LNCaP clone FGC (cell line): ENCODE measurements around the gene MASP1.

Experiments used
- DNase-seq: peaks from one replicate; pipeline ENCODE4 v3.0.0-alpha.2; 2011; ENCODE audit warnings: low read depth
- H3K4me3 ChIP-seq: 2 replicates; pipeline ENCODE4 v1.5.1; 2011; ENCODE audit warnings: mild to moderate bottlenecking, low read depth, low read length, control low read depth
- CTCF ChIP-seq: IDR thresholded peaks from 2 replicates; pipeline ENCODE4 v1.5.1; 2012; ENCODE audit warnings: mild to moderate bottlenecking; ENCODE audit not compliant: control insufficient read depth, insufficient read depth; ENCODE audit errors: extremely low read depth

The MASP1 gene

GRCh38 chr3:187295316-187296034 is 3.9 kb upstream of the MASP1 start:
- no peak overlapping the region for H3K4me3 ChIP-seq
- peak; percentile 39 for TF ChIP-seq CTCF
- no peak for DNase-seq

GRCh38 chr3:187293516-187294430 is 2.2 kb upstream of the MASP1 start:
- H3K4me3 ChIP-seq: no peak overlapping the region
- DNase-seq: no peak
- TF ChIP-seq CTCF: no peak

GRCh38 chr3:187292631-187293515 is 1.3 kb upstream of the MASP1 start:
- no peak for DNase-seq
- H3K4me3 ChIP-seq: no peak overlapping the region
- no peak for TF ChIP-seq CTCF

GRCh38 chr3:187292181-187292580 is 644 bp upstream of the MASP1 start:
- DNase-seq: no peak
- no peak overlapping the region for H3K4me3 ChIP-seq
- TF ChIP-seq CTCF: no peak

GRCh38 chr3:187291001-187291511 is 481 bp downstream of the MASP1 start:
- H3K4me3 ChIP-seq: no peak overlapping the region
- no peak for DNase-seq
- TF ChIP-seq CTCF: no peak

GRCh38 chr3:187290503-187290902 is 1.0 kb downstream of the MASP1 start:
- no peak for TF ChIP-seq CTCF
- DNase-seq: no peak
- H3K4me3 ChIP-seq: no peak overlapping the region
